IMR-90 (cell line): ENCODE measurements around the gene ARHGEF39. TPM values are rescaled to one million over a fixed set of nuclear protein-coding genes. Genes with fewer than 3 reads are reported as not detected.
"Not testable (repeated sequence)": the region's sequence is repeated elsewhere in the genome, so short reads cannot be mapped to it uniquely, and the experiment has no call there.

Experiments used
- ATAC-seq: fragments of 200-7000 bp; cut with Tn5 transposase; 2 replicates; pipeline ENCODE4 v1.9.1; 2020; ENCODE audit warnings: low read depth, mild to moderate bottlenecking, moderate library complexity
- BruUV-seq: library from RNA; stranded (reverse); fragments of 400-500 nt; replicated peaks from 2 replicates; lab custom pipeline; 2021; lab: Mats Ljungman, UMichigan
- CTCF ChIA-PET: fragments of 300-600 bp; formaldehyde crosslinking; extraction: SDS; loops from one replicate; lab custom pipeline; 2021; ENCODE audit warnings: antibody characterized with exemption; lab: Yijun Ruan, JAX
- POLR2A ChIA-PET: fragments of 300-600 bp; sonication (Branson Sonifier 250); formaldehyde crosslinking; loops from one replicate; lab custom pipeline; 2022; ENCODE audit warnings: antibody characterized with exemption; ENCODE audit not compliant: unreplicated experiment; lab: Charles Lee
- DNase-seq: peaks from one replicate; pipeline ENCODE4 v3.0.0; 2013
- H2AFZ ChIP-seq: replicated peaks from 2 replicates; pipeline ENCODE3; 2013; ENCODE audit warnings: low read length, mild to moderate bottlenecking; ENCODE audit not compliant: poor library complexity
- H2AK5ac ChIP-seq: 2 replicates; pipeline ENCODE4 v1.6.1; 2013; ENCODE audit warnings: low read depth, low read length, inconsistent platforms
- H2AK9ac ChIP-seq: replicated peaks from 2 replicates; pipeline ENCODE3; 2013; ENCODE audit warnings: mild to moderate bottlenecking, low read depth, low read length, moderate library complexity; ENCODE audit not compliant: poor library complexity
- H2BK120ac ChIP-seq: 2 replicates; pipeline ENCODE4 v1.6.1; 2013; ENCODE audit warnings: low read depth, low read length, inconsistent platforms
- H2BK15ac ChIP-seq: 3 replicates; pipeline ENCODE4 v1.6.1; 2013; ENCODE audit warnings: low read depth, low read length, inconsistent platforms
- H2BK20ac ChIP-seq: 2 replicates; pipeline ENCODE4 v1.6.1; 2013; ENCODE audit warnings: low read depth, mild to moderate bottlenecking, inconsistent platforms, low read length, moderate library complexity
- H2BK5ac ChIP-seq: 2 replicates; pipeline ENCODE4 v1.6.1; 2013; ENCODE audit warnings: mild to moderate bottlenecking, low read depth, low read length, inconsistent platforms; ENCODE audit not compliant: poor library complexity, severe bottlenecking
- H3K14ac ChIP-seq: replicated peaks from 2 replicates; pipeline ENCODE4 v1.6.1; 2013; ENCODE audit warnings: low read depth, low read length, inconsistent platforms
- H3K18ac ChIP-seq: 2 replicates; pipeline ENCODE4 v1.6.1; 2013; ENCODE audit warnings: low read depth, low read length, control low read depth
- H3K23ac ChIP-seq: 2 replicates; pipeline ENCODE4 v1.6.1; 2013; ENCODE audit warnings: low read depth, low read length, inconsistent platforms
- H3K27ac ChIP-seq: 2 replicates; pipeline ENCODE4 v1.5.1; 2013; ENCODE audit warnings: mild to moderate bottlenecking, control low read depth, low read length; ENCODE audit not compliant: insufficient read depth
- H3K27me3 ChIP-seq: 2 replicates; pipeline ENCODE4 v1.6.1; 2013; ENCODE audit warnings: low read length; ENCODE audit not compliant: control insufficient read depth, insufficient read depth
- H3K36me3 ChIP-seq: 2 replicates; pipeline ENCODE4 v1.6.1; 2013; ENCODE audit warnings: low read length, mixed read lengths; ENCODE audit not compliant: control insufficient read depth, insufficient read depth
- H3K4ac ChIP-seq: 2 replicates; pipeline ENCODE4 v1.6.1; 2013; ENCODE audit warnings: low read depth, low read length, inconsistent platforms
- H3K4me1 ChIP-seq: 2 replicates; pipeline ENCODE4 v1.6.1; 2013; ENCODE audit warnings: low read length, mixed read lengths; ENCODE audit not compliant: control insufficient read depth, insufficient read depth
- H3K4me2 ChIP-seq: 2 replicates; pipeline ENCODE4 v1.6.1; 2013; ENCODE audit warnings: low read depth, mild to moderate bottlenecking, control low read depth, low read length, moderate library complexity
- H3K4me3 ChIP-seq: 2 replicates; pipeline ENCODE4 v1.5.1; 2013; ENCODE audit warnings: low read depth, mild to moderate bottlenecking, control low read depth, low read length, moderate library complexity; ENCODE audit not compliant: insufficient read depth
- H3K56ac ChIP-seq: 2 replicates; pipeline ENCODE4 v1.6.1; 2013; ENCODE audit warnings: low read length, inconsistent platforms; ENCODE audit not compliant: insufficient read depth; ENCODE audit errors: extremely low read depth
- H3K79me1 ChIP-seq, 2 experiments: 2 replicates each; pipeline ENCODE4 v1.6.1; 2013; ENCODE audit warnings: low read length in 2 of 2, inconsistent platforms in 1 of 2, low read depth in 1 of 2
- H3K9ac ChIP-seq: 2 replicates; pipeline ENCODE4 v1.6.1; 2013; ENCODE audit warnings: low read depth, low read length, control low read depth
- H3K9me1 ChIP-seq: 2 replicates; pipeline ENCODE4 v1.6.1; 2013; ENCODE audit warnings: low read length, inconsistent platforms; ENCODE audit not compliant: insufficient read depth
- H3K9me3 ChIP-seq: 2 replicates; pipeline ENCODE4 v1.6.1; 2013; ENCODE audit warnings: low read length; ENCODE audit not compliant: control insufficient read depth, insufficient read depth
- H4K20me1 ChIP-seq: 2 replicates; pipeline ENCODE4 v1.6.1; 2013; ENCODE audit warnings: low read length, inconsistent platforms; ENCODE audit not compliant: insufficient read depth
- H4K5ac ChIP-seq: 2 replicates; pipeline ENCODE4 v1.6.1; 2013; ENCODE audit warnings: mild to moderate bottlenecking, low read depth, low read length, control low read depth
- H4K8ac ChIP-seq, 2 experiments: 2 replicates each; pipeline ENCODE4 v1.6.1; 2013; ENCODE audit warnings: low read depth in 2 of 2, low read length in 2 of 2, control low read depth in 1 of 2, inconsistent platforms in 1 of 2
- H4K91ac ChIP-seq: 2 replicates; pipeline ENCODE4 v1.6.1; 2013; ENCODE audit warnings: low read depth, low read length, inconsistent platforms; ENCODE audit not compliant: insufficient read depth
- WGBS, 2 experiments: methylation state at CpG; one replicate each; pipeline versions ENCODE4 v1.1.5 to v1.1.7; 2013; ENCODE audit warnings: missing lambda C conversion rate in 2 of 2; ENCODE audit not compliant: insufficient read length in 1 of 2; ENCODE audit errors: extremely low coverage in 2 of 2; 5-methylcytosine and 5-hydroxymethylcytosine counted together
- dilution Hi-C: fragments of 300-500 bp; cut with HindIII; formaldehyde crosslinking; loops from one replicate; pipeline ENCODE4 v1.14.3; 2018; ENCODE audit warnings: low sequenced_read_pairs; ENCODE audit not compliant: unreplicated experiment
- in situ Hi-C: fragments of 300-500 bp; cut with MboI; formaldehyde crosslinking; loops from 3 replicates; pipeline ENCODE4 v1.14.3; 2019; ENCODE audit warnings: low sequenced_read_pairs, inconsistent platforms, mixed read lengths
- intact Hi-C: fragments of 100-400 bp; cut with micrococcal nuclease; formaldehyde crosslinking; loops from 2 replicates; pipeline ENCODE4 v1.10.0; 2022
- polyA plus RNA-seq, 3 experiments: library from polyadenylated mRNA; depleted of rRNA; stranded (reverse); fragments of >200 nt; gene quantifications; 2 replicates each; pipeline ENCODE4 v1.2.3, GENCODE V29; 2012; ENCODE audit warnings: low replicate concordance in 1 of 3
- total RNA-seq: library from RNA; depleted of rRNA; stranded (reverse); fragments of >200 nt; gene quantifications from 2 replicates; pipeline ENCODE4 v1.2.3, GENCODE V29; 2012

The ARHGEF39 gene
- total and polyA plus RNA-seq, 2 of the 4 experiments (the other 2 are of a cell fraction): 2.5 to 2.8 TPM

GRCh38 chr9:35637427-35637955 lies 27.5 kb downstream of the ARHGEF39 start:
- H4K20me1 ChIP-seq, intact Hi-C loops, H2AFZ ChIP-seq, POLR2A ChIA-PET, H2BK20ac ChIP-seq, H2BK120ac ChIP-seq, H2AK5ac ChIP-seq, H3K36me3 ChIP-seq, H3K18ac ChIP-seq, H3K56ac ChIP-seq, H3K4me1 ChIP-seq, H4K8ac ChIP-seq, H3K4me3 ChIP-seq, in situ Hi-C loops, H3K9me1 ChIP-seq, ATAC-seq, H3K9me3 ChIP-seq, H3K4me2 ChIP-seq, H3K9ac ChIP-seq, H3K14ac ChIP-seq, H3K23ac ChIP-seq, dilution Hi-C loops, BruUV-seq, H4K5ac ChIP-seq, H3K79me1 ChIP-seq, CTCF ChIA-PET, H3K27me3 ChIP-seq, H2BK15ac ChIP-seq, H3K4ac ChIP-seq, DNase-seq, H4K91ac ChIP-seq, H3K27ac ChIP-seq, H2BK5ac ChIP-seq, H2AK9ac ChIP-seq: not testable (repeated sequence)
- 76% methylated on average over 5 of the region's 9 CpGs; no CpG with 5 or more reads in 1 of the 2 experiments for WGBS, 2 experiments

GRCh38 chr9:35636877-35637246 lies 28.1 kb downstream of the ARHGEF39 start:
- CTCF ChIA-PET, BruUV-seq, DNase-seq, H3K9me1 ChIP-seq, H3K14ac ChIP-seq, dilution Hi-C loops, H3K4me1 ChIP-seq, H2AFZ ChIP-seq, H3K9ac ChIP-seq, H3K4me2 ChIP-seq, H3K27me3 ChIP-seq, H3K56ac ChIP-seq, in situ Hi-C loops, H3K4me3 ChIP-seq, H3K4ac ChIP-seq, H3K23ac ChIP-seq, H3K18ac ChIP-seq, H2AK9ac ChIP-seq, H2BK20ac ChIP-seq, H3K27ac ChIP-seq, intact Hi-C loops, ATAC-seq, H4K20me1 ChIP-seq, H2BK5ac ChIP-seq, H2BK15ac ChIP-seq, H3K79me1 ChIP-seq, H3K36me3 ChIP-seq, H2AK5ac ChIP-seq, H4K5ac ChIP-seq, H2BK120ac ChIP-seq, POLR2A ChIA-PET, H4K8ac ChIP-seq, H4K91ac ChIP-seq, H3K9me3 ChIP-seq: not testable (repeated sequence)
- no CpG with 5 or more reads among the region's 6 CpGs for WGBS, 2 experiments
